GM12865 (cell line): ENCODE results near the gene LRRC10B.

Source experiments
- DNase-seq: peaks from one replicate; pipeline ENCODE4 v3.0.0; 2010; ENCODE audit warnings: low read depth
- H3K4me3 ChIP-seq: 2 replicates; pipeline ENCODE4 v1.5.1; 2011; ENCODE audit warnings: mild to moderate bottlenecking, low read depth, low read length, control low read depth
- TF ChIP-seq, protein P1 (sequence below): IDR thresholded peaks from 2 replicates; pipeline ENCODE4 v1.5.1; 2011; ENCODE audit warnings: low read length, control low read depth, low read depth, inconsistent platforms; ENCODE audit not compliant: insufficient read depth; ENCODE audit errors: missing control alignments

The LRRC10B gene

DNA sequence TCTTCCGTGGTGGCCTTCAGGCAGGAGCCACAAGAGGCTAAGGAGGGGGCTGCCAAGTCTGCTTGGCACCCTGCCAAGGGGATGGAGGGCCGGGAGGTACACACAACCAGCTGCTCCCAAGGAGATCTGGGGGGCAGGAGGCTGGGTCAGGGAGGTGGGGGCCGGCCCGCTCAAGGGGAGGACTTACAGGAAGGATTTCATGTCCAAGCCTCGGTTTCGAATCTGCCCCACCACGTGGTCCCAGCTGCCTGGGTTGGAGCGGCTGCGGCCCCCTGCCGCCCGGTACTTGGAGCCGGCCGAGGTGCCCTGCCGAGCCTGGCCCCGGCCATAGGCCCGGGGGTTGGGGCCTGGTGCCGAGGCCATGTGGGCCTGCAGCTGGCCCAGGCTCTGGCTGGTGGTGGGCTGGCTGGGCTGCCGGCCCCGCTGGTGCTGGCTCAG is 33.5 kb downstream of the LRRC10B start:
- H3K4me3 ChIP-seq: no peak overlapping the region
- DNase-seq: no peak
- TF ChIP-seq, protein P1, sequence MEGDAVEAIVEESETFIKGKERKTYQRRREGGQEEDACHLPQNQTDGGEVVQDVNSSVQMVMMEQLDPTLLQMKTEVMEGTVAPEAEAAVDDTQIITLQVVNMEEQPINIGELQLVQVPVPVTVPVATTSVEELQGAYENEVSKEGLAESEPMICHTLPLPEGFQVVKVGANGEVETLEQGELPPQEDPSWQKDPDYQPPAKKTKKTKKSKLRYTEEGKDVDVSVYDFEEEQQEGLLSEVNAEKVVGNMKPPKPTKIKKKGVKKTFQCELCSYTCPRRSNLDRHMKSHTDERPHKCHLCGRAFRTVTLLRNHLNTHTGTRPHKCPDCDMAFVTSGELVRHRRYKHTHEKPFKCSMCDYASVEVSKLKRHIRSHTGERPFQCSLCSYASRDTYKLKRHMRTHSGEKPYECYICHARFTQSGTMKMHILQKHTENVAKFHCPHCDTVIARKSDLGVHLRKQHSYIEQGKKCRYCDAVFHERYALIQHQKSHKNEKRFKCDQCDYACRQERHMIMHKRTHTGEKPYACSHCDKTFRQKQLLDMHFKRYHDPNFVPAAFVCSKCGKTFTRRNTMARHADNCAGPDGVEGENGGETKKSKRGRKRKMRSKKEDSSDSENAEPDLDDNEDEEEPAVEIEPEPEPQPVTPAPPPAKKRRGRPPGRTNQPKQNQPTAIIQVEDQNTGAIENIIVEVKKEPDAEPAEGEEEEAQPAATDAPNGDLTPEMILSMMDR: no peak

DNA sequence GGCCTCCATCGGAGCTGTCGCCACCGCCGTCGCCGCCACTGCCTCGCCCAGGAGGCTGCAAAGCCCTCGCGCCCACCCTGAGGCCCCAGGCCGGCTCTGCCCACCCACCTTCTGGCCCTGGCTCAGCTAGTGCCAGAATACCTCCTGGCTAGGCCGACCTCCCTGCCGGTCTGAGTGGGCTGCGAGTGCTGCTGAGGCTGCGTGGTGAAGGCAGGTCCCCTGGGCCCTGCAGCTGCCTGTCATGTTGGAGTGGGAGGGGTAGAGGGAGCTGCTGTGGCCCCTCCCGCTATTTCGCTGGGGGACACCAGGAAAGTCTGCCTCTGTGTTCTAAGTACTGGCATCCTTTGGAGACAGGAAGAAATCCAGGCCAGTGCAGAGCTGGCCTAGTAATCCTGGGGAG is 34.2 kb downstream of the LRRC10B start:
- no peak for DNase-seq
- H3K4me3 ChIP-seq: no peak overlapping the region
- TF ChIP-seq, protein P1: no peak

DNA sequence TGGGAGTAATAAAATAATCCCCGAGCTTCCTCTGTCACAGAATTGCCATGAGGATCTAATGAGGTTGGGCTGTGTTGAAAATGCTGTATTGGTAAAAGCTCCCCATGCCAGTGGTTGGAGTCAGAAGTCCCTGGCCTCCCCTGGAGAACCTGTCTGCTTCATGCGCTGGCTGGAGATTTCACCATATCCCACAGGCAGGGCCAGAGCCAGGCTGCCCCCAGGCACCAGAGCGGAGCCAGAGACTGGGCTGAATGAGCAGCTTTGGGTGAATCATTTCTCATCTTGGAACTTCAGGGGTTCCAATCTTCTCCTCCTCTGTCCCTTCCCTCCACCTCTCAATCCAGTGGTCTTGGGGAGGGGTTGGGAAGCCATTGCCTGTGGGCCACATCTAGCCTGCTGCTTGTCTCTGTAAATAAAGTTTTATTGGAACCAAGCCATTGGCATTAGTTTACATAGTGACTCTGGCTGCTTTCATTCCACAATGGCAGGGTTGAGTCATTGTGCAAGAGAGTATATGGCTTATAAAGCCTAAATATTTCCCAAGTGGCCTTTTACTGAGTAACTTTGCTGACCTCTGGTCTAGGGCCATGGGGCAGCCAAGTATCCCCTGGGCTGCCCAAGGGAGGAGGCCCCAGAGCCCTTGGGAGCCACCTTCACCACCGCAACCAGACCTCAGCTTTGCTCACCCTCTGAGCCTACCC is 35.2 kb downstream of the LRRC10B start:
- H3K4me3 ChIP-seq: no peak overlapping the region
- TF ChIP-seq, protein P1: no peak
- DNase-seq: no peak

DNA sequence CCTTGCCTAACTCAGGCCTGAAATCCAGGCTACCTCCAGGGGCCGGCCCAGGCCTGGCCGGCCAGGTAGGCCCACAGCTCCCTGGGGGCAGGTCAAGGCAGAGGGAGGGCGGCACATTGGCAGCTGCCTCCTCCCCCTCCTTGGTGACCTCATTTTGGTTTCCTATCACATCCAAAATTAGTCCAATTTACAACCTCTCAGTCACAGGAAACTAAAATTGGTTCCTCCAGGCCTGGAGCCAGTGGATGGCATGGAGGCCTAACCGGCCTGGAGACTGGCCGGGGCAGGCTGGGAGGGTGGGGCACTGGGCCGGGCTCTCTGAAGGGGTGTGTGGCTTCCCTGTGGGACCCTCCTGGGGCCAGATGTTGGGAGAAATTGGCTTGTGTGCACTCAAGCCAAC is 35.9 kb downstream of the LRRC10B start:
- TF ChIP-seq, protein P1: no peak
- H3K4me3 ChIP-seq: no peak overlapping the region
- DNase-seq: no peak

DNA sequence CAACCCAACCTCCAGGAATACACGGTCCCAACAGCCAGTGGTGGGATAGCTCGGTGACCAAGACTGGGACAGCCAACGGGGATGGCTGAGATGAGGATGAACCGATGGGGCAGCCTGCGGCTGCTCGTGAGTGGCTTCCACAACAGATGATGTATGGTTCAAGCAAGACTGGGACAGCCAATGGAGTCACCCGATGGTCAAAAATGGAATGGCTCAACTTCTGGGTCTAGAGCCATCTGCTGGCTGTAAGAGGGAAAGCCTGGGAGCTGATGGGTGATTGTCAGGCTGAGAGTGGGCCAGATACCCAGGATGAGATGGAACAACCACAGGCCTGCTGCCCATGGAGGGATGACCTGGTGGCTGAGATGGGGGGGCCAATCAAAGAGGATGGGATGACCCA is 36.8 kb downstream of the LRRC10B start:
- H3K4me3 ChIP-seq: no peak overlapping the region
- no peak for DNase-seq
- TF ChIP-seq, protein P1: peak; percentile 33

DNA sequence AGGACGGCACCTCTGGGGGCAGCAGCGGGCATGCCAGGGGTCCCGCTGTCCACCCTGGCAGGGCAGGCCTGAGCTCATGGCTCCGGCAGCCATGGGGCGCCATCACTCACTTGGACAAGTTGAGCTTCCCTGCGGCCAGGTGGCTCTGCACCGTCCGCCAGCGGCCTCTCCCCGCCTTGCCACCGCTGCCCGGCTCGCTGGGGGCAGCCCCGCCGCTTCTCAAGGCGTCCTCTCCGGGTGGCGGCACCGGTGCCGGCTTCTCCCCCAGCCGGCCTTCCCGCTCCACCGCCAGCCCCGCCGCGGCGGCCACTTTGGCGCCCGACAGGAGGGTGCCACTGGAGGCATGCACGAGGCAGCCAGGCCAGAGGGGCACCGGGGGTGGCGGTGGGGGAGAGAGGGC is 37.4 kb downstream of the LRRC10B start:
- TF ChIP-seq, protein P1: no peak
- no peak overlapping the region for H3K4me3 ChIP-seq
- DNase-seq: no peak

DNA sequence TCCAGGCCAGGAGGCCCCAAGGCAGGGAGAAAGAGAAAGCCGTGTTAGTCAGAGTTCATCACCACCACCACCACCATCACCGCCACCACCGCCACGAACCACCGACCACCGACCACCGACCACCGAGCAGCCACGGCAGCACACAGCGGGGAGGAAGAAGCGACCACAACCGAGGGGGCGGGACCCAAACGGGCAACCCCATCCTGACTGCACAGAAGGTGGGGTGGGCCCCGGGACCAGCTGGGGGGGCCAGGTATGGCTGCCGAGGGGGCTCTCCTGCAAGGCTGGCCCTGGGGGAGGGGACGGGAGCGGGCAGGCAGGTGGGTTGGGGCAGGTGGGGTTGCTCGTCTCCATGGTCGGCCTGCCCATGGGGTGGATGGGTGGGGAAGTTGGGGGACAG is 38.1 kb downstream of the LRRC10B start:
- H3K4me3 ChIP-seq: no peak overlapping the region
- no peak for DNase-seq
- TF ChIP-seq, protein P1: no peak
